Superior temporal gyrus (tissue), 1 donor: Measurements from ENCODE around the gene TRAF3.

Experiments
- DNase-seq: peaks from one replicate; pipeline ENCODE4 v3.0.0-alpha.2; 2016; ENCODE audit errors: extremely low spot score

Gene TRAF3

DNA sequence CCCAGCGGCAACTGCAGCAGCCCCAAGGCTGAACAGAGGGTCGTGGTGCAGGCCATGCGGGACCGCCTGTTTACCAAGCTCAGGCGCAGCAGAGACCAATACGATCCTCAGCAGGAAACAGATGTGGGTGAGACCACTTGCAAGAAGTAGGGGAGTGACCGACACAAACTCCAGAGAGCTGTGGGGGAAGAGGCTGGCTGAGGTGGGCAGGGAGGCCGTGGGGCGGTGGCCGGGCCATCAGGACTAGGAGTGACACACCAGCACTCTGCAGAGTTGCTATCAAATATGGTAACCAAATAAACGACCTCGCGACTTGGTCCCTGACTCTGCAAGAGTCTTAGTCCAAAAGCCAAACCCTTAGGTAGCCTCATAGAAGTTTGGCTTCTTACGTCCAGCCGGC lies 175.9 kb downstream of the TRAF3 start:
- DNase-seq = no peak

DNA sequence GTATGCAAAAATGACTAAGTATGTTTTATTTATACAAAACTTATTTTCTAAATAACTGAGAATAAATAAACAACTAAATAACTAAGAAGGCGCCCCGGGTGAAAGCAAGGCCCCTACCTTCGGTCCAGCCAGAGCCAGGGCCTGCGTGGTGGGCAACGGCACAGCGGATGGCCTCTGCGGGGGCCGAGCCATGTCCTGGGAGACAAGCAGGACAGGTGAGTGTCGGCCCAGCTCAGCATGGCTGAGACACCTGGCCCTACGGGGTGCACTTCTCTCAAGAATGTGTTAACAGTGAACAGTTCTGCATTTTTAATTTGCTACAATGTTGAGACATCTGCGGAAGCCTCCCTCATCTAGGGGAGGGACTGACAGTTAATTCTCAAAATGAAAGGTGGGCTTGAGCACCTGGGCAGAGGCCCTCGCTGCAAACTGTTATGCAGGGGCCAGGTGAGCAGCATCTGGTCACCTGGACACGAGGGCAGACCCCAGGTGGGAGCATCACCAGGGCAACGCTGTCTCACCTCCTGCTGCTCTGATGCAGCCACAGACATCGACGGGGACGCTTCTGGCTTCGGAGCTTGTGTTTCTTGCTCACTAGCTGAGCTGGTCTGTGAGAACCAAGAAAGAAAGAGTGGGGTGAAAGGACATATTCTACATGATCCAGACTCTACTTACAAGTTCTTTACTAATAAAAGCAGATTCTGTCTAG lies 177.0 kb downstream of the TRAF3 start:
- DNase-seq = no peak

DNA sequence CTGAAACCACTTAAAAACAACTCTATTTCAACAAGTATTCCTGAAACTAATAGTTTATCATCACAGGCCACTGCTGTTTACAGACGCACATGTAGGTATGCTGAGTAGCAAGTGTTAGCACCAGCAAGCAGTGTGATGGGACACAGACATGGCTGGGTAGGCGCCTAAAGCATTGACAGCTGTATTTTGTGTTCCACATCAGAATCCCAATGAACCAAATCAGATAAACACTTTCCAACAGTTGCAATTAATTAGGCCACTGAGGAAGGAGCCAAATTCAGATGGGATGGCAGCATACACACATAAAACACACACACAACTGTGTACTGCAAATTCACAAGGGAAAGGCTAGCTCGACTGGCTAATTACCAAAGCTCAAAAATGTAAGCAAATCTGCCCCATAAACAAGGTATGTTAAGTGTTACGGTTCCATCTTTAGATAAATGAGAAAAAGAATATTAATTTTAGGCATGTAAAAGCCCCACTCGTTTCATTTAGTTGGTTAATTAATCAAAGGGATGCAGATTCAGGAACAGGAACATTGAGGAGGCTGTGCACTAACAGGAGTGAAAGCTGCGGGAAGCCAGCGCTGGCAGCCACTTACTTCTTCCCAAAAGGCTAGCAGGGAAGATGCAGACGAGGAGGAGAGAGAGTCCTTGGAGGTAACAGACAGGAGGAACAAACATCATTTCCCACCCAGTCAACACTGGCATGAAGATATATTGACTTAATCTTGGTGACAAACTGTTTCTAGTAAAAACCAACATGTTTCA lies 178.6 kb downstream of the TRAF3 start:
- no peak for DNase-seq

DNA sequence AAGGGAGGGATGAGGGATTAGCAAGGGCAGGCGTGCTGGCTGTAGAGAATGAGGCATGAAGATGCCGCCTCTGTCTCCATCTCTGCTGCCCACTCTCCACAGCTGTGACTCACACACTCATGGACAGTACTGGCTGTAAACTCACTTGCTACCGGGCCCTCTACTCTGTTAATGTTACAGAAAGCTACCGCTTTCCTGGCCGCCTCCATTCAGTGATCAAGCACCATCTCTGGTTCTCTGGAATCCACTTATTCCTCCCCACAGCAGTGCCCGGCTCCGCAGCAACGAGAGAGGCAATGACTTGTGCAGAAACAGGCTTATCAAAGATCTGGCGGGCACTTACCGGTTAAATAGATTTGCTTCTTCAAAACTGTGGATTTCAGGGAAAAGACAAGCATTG lies 180.0 kb downstream of the TRAF3 start:
- DNase-seq = peak; percentile 38

DNA sequence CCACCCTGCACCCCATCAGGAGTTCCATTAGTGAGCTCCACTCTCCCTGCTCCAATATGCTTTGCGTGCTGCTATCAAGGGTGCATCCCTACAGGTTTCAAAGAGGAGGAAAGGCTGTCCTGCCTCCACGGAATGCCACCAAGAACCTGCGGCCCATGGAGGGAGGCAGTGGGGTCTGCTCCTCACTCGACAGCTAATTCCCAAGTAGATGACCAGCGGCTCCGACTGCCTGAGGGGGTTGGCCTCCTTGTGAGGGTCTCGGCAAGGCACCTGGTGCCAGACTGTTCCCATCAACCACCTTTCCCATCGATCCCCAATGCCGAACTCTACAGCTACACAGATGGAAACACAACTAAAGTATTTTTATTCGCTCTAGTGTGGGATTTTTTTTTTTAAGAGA lies 181.2 kb downstream of the TRAF3 start:
- DNase-seq = no peak
